Measurements from ENCODE around the gene RSAD1. TPM values are rescaled to one million over a fixed set of nuclear protein-coding genes. Genes with fewer than 3 reads are reported as not detected.

Gene RSAD1
- total RNA-seq, 3 donors from 2014 or later (not counting 1 experiment from before 2014, with no cell fraction given): 49.0 to 71.3 (median 56.5) TPM

DNA sequence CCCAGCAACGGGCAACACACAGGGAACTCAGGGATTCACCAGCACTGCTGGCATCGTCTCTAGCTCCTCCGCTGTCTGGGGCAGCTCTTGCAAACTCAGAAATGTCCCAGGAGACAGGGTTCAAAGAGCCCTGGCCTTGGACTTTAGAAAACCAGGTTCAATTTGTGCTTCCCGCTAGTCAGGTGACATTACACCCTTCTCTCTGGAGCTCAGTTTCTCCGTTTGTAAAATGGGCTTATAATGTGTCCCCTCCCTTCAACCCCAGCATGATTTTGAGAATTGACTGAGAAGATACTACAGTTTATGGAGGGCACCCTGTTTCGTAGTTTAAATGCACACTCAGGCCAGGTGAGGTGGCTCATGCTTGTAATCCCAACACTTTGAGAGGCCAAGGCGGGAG is 27.6 kb downstream of the RSAD1 start:
- Histone ChIP-seq H3K9me3 (ENCODE audit: control insufficient read depth, insufficient read depth, low read length) (no peaks in the 10 kb centered on the region), H3K27ac (ENCODE audit: low read length) (no peak overlapping the region), H3K4me3 (ENCODE audit: low read length) (no peak overlapping the region), H3K36me3 (ENCODE audit: control insufficient read depth, insufficient read depth, low read length) (no peaks in the 10 kb centered on the region), H3K4me1 (ENCODE audit: control insufficient read depth, insufficient read depth, low read length) (peaks cover 13% of the 10 kb centered on the region), H3K27me3 (ENCODE audit: control insufficient read depth, insufficient read depth, low read length) (no peaks in the 10 kb centered on the region)
- Mint-ChIP-seq H3K27me3 (ENCODE audit: low read depth in 2 of 2) (peaks cover 0 to 21% of the 10 kb centered on the region in 2 donors), H3K27ac (peak overlapping the region in 1 of 2 donors; percentile 75), H3K36me3 (no peaks in the 10 kb centered on the region), H3K4me1 (peaks cover 13 to 20% of the 10 kb centered on the region in 2 donors), H3K4me3 (peak overlapping the region; percentile 66), H3K9me3 (no peaks in the 10 kb centered on the region)
- intact Hi-C loops (cut with micrococcal nuclease): no loop called here
- ATAC-seq (no peak), DNase-seq (no peak)
- no peak for TF ChIP-seq CTCF (IDR thresholded peaks at IDR 0.05)
- 97% methylated on average over 6 of the region's 7 CpGs for WGBS (ENCODE audit: insufficient coverage)

DNA sequence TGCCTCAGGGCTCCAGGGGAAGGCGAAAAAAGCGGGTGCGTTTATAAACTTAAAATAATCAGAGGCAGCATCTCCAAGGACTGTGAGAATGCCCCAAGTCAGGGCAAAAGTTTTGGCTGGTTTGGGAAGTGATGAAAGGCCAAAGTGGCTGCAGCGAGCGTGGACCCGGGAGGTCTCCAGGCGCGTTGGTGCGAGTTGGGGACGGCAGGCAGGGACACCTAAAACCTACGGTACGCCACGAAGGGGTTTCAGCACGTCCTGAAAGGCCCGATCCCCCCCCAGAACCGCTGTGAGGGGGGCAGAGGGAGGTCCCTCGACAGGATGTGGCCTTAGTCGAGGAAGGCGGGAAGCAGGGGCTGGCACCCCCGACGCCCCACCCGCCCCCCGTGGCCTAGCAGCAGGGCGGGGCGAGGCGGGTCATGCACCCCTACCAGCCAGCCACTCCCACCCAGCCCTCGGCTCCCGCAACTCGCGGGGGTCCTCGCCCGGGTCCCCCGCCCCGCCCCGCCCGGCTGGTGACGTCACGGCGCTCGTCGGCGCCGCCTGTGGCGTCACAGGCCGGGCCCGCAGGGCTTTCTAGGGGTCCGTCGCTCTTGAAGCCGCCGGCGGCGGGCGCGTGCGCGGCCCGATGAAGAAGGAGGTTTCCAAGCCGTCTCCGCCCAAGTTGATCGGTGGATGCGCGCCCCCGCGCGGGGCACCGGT is 29.4 kb downstream of the RSAD1 start, which contains the start of gene MYCBPAP:
Gene MYCBPAP, plus strand, starts transcription at position 569 of the 702 bp plus-strand sequence. CDS start 236 bp downstream, outside the sequence.
- Mint-ChIP-seq H3K4me3 (peak within 1 kb of the TSS; percentile 96), H3K36me3 (no peaks in the 10 kb centered on the region), H3K27me3 (ENCODE audit: low read depth in 2 of 2) (peaks cover 0 to 26% of the 10 kb centered on the region in 2 donors), H3K27ac (peak within 1 kb of the TSS; percentile 82 to 94), H3K9me3 (no peaks in the 10 kb centered on the region), H3K4me1 (peaks cover 13 to 20% of the 10 kb centered on the region in 2 donors)
- no peaks in the 10 kb centered on the region for H3K27me3 ChIP-seq (ENCODE audit: control insufficient read depth, insufficient read depth, low read length)
- peaks cover 13% of the 10 kb centered on the region for H3K4me1 ChIP-seq (ENCODE audit: control insufficient read depth, insufficient read depth, low read length)
- TF ChIP-seq CTCF (IDR thresholded peaks at IDR 0.05): no peak
- H3K9me3 ChIP-seq (ENCODE audit: control insufficient read depth, insufficient read depth, low read length): no peaks in the 10 kb centered on the region
- peak; percentile 85 to 92 (median 91) for ATAC-seq
- peak within 1 kb of the TSS; percentile 55 for H3K4me3 ChIP-seq (ENCODE audit: low read length)
- DNase-seq: peak; percentile 64 to 88
- intact Hi-C loops (cut with micrococcal nuclease): no loop called here
- H3K27ac ChIP-seq (ENCODE audit: low read length): peak within 1 kb of the TSS; percentile 82
- no peaks in the 10 kb centered on the region for H3K36me3 ChIP-seq (ENCODE audit: control insufficient read depth, insufficient read depth, low read length)
- WGBS (ENCODE audit: insufficient coverage): 9% methylated on average over 63 of the region's 66 CpGs

DNA sequence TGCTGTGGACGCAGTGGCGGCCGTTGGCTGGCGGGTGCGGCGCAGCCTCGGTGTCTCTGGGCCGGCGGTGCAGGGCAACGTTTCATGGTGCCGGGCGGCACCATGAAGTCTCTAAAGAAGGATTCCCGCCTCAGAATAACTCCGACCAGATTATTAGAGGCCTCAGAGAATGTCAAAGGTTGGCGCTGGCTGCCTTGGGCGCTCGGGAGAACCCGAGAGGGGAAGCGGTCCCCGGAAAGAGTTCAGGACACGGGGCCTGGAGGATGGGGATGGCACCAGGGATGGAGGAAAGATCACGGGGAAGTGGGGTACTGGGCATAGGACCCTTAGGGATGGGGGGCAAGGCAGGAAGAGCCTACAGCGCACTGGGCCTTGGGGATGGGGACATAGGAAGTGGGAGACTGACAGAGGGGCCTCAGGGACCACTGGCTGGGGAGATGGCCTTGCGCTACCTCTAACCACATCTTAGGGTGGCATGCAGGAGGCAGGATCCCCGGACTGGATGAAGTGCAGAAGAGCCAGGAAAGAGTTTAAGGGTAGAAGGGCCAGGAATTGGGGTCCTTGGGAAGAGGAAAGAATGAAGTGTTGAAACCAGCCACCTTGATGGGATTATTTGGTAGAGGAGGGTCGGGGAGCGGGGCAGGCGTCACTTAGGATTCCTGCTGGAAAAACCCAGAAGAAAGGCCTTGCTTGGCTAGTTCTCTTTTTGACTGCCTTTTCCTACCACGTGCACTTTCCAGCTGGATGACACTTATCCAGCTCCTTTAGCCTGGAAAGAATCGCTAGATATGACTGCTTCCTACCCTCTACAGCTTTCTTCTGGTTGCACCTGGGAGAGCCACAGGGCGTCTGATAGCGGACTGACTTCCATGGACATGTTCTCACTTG is 30.2 kb downstream of the RSAD1 start:
- TF ChIP-seq CTCF (IDR thresholded peaks at IDR 0.05): no peak
- 30% methylated on average over 32 of the region's 32 CpGs for WGBS (ENCODE audit: insufficient coverage)
- no peaks in the 10 kb centered on the region for H3K36me3 ChIP-seq (ENCODE audit: control insufficient read depth, insufficient read depth, low read length)
- ATAC-seq: no peak
- intact Hi-C loops (cut with micrococcal nuclease): no loop called here
- H3K27ac ChIP-seq (ENCODE audit: low read length): peak overlapping the region; percentile 62
- H3K9me3 ChIP-seq (ENCODE audit: control insufficient read depth, insufficient read depth, low read length): no peaks in the 10 kb centered on the region
- Mint-ChIP-seq H3K36me3 (no peaks in the 10 kb centered on the region), H3K4me3 (peak overlapping the region; percentile 96), H3K27ac (peak overlapping the region; percentile 82 to 94), H3K9me3 (no peaks in the 10 kb centered on the region), H3K4me1 (peaks cover 9 to 20% of the 10 kb centered on the region in 2 donors), H3K27me3 (ENCODE audit: low read depth in 2 of 2) (peaks cover 0 to 21% of the 10 kb centered on the region in 2 donors)
- no peaks in the 10 kb centered on the region for H3K27me3 ChIP-seq (ENCODE audit: control insufficient read depth, insufficient read depth, low read length)
- DNase-seq: no peak
- peaks cover 13% of the 10 kb centered on the region for H3K4me1 ChIP-seq (ENCODE audit: control insufficient read depth, insufficient read depth, low read length)
- H3K4me3 ChIP-seq (ENCODE audit: low read length): peak overlapping the region; percentile 55
